LNCAP (cell line): ENCODE results near the gene SERPINA1.

Source experiments
- TF ChIP-seq, protein P1 (sequence below): fragments of 450-650 bp; IDR thresholded peaks from 2 replicates; pipeline ENCODE4 v1.5.1; 2017; ENCODE audit warnings: mild to moderate bottlenecking

SERPINA1 gene

DNA sequence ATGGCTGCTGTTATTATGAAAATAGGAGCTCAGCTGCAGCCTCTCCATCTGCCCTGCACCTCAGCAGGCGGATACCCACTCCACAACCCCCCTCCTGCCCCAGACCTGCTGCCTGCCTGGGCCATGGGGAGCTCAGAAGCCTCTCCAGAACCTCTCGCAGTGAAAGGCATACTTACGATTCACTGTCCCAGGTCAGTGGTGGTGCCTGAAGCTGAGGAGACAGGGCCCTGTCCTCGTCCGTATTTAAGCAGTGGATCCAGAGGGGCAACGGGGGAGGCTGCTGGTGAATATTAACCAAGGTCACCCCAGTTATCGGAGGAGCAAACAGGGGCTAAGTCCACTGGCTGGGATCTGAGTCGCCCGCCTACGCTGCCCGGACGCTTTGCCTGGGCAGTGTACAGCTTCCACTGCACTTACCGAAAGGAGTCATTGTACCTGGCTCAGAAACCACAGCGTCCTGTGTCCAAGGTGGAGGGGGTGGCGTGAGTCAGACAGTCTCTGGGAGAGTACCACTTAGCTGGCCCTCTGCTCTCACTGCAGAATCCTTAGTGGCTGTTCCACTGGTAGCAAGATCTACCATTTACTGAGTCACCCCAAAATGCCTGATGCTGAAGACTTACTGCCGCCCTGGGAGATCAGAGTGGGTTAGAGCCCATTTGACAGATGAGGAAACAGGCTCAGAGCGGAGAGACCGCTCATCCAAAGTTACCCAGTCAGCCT, at the start of gene SERPINA1:
TSS of gene SERPINA1 (minus strand) at position 219 of the 720 bp plus-strand sequence. CDS start 5,365 bp downstream, outside the sequence.
- TF ChIP-seq, protein P1, sequence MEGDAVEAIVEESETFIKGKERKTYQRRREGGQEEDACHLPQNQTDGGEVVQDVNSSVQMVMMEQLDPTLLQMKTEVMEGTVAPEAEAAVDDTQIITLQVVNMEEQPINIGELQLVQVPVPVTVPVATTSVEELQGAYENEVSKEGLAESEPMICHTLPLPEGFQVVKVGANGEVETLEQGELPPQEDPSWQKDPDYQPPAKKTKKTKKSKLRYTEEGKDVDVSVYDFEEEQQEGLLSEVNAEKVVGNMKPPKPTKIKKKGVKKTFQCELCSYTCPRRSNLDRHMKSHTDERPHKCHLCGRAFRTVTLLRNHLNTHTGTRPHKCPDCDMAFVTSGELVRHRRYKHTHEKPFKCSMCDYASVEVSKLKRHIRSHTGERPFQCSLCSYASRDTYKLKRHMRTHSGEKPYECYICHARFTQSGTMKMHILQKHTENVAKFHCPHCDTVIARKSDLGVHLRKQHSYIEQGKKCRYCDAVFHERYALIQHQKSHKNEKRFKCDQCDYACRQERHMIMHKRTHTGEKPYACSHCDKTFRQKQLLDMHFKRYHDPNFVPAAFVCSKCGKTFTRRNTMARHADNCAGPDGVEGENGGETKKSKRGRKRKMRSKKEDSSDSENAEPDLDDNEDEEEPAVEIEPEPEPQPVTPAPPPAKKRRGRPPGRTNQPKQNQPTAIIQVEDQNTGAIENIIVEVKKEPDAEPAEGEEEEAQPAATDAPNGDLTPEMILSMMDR, result no peak

DNA sequence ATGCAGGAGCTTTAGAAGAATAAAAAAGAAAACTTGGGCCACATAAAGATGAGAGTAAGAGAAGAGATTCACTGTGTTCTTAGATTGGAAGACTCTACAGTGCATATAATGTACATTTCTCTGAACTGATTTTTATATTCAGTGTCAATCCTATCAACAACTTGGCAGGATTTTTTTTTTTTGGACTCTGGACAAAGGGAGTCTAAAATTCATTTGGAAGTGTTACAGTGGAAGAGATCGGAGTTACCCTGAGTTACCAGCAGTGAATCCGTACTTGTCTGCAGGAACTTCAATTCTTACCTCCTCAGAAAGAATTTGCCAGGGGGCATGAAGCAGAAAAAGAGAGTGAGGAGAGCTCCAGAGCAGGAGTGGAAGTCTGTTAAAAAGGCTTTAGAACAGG, 40.2 kb upstream of the SERPINA1 start:
- TF ChIP-seq, protein P1, result no peak

DNA sequence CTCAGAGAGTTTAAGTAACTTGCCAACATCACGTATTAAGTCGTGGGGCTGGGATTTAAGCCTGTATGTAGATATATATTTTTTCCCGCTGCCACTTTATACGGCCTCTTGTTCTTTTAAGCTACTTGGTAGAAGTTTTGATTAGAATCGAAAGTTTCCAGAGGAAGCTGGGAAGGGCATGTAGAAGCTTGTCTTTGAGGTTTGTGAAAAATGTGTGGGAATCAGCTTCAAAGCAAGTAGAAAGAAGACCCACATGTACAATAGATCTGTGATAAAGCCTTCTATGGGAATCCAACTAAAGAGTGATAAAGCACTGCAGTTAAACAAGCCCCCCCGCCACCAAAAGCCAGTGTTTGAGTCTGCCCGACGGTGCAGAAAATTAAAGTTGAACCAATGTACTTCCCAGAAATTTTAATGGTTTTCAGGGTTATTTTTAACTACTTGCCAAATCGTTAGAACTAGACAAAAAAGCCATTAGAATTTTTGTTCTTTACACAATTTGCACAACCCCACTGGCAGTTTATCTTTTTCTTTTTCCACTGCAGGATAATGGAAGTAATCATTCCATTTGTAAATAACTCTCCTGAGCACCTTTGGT, 38.7 kb upstream of the SERPINA1 start:
- TF ChIP-seq, protein P1, result no peak

GRCh38 chr14:94426526-94426925, 38.1 kb upstream of the SERPINA1 start:
- TF ChIP-seq, protein P1, result no peak

GRCh38 chr14:94424371-94424770, 36.0 kb upstream of the SERPINA1 start:
- TF ChIP-seq, protein P1, result no peak

DNA sequence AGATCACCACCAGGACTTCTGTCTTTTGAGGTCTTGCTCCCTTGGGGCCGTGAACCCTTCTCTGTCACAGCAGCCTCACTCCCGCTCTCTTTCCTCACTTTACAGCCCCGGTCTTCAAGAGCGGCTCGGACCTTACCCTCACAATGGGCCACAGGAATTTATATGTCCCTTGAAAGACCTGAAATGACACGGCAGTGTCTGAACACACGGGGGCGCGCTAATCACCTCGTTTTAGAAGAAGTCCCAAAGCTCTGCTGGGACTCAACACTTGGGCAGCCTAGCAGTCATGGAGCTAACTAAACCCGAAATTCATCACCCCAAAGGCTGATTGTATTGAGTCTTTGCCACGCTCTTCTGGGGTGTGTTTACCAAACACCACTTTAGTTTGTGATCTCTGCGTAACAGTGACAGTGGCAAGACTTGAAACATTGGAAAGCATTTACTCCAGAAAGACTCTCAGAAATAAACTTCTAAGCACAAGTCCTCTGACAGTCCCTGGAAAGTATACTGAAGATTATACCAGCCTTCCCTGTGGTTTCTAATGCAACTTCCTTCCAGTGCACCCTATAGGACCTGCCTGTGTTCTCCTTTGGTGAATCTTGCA, 35.2 kb upstream of the SERPINA1 start:
- TF ChIP-seq, protein P1, result peak; percentile 86

- TF ChIP-seq, protein P1, result no peak
Measured at GRCh38 chr14:94421316-94421715, 32.9 kb upstream of the SERPINA1 start.
